NCI-H1436 (cell line): Measurements from ENCODE around the gene SORBS1.

Experiments used
- DNase-seq: peaks from one replicate; lab custom pipeline; 2025; lab: John Stamatoyannopoulos, UW

SORBS1 gene

GRCh38 chr10:95513941-95514392 is 47.2 kb downstream of the SORBS1 start:
- DNase-seq = no peak

GRCh38 chr10:95513008-95513589 is 48.1 kb downstream of the SORBS1 start:
- no peak for DNase-seq

GRCh38 chr10:95511314-95511713 is 49.9 kb downstream of the SORBS1 start:
- DNase-seq = no peak

GRCh38 chr10:95509251-95509650 is 51.9 kb downstream of the SORBS1 start:
- DNase-seq = no peak

- no peak for DNase-seq
Measured at GRCh38 chr10:95508730-95509129, 52.4 kb downstream of the SORBS1 start.

GRCh38 chr10:95506056-95506737 is 55.0 kb downstream of the SORBS1 start:
- DNase-seq = no peak

GRCh38 chr10:95505641-95506040 is 55.5 kb downstream of the SORBS1 start:
- DNase-seq = no peak

- DNase-seq = no peak
Measured at GRCh38 chr10:95505084-95505610, 56.0 kb downstream of the SORBS1 start.

GRCh38 chr10:95504246-95504691 is 56.9 kb downstream of the SORBS1 start:
- DNase-seq = no peak

GRCh38 chr10:95503526-95503925 is 57.6 kb downstream of the SORBS1 start:
- DNase-seq = no peak

- no peak for DNase-seq
Measured at GRCh38 chr10:95503001-95503400, 58.2 kb downstream of the SORBS1 start.

- no peak for DNase-seq
Measured at GRCh38 chr10:95502377-95502776, 58.8 kb downstream of the SORBS1 start.

GRCh38 chr10:95501203-95502094 is 59.7 kb downstream of the SORBS1 start:
- DNase-seq = no peak

- no peak for DNase-seq
Measured at GRCh38 chr10:95500649-95501048, 60.5 kb downstream of the SORBS1 start.

- DNase-seq = no peak
Measured at GRCh38 chr10:95500097-95500496, 61.1 kb downstream of the SORBS1 start.

- DNase-seq = no peak
Measured at GRCh38 chr10:95499482-95499989, 61.6 kb downstream of the SORBS1 start.

GRCh38 chr10:95496951-95497350 is 64.2 kb downstream of the SORBS1 start:
- DNase-seq = no peak

- no peak for DNase-seq
Measured at GRCh38 chr10:95496246-95496911, 64.8 kb downstream of the SORBS1 start.

- DNase-seq = no peak
Measured at GRCh38 chr10:95493862-95494261, 67.3 kb downstream of the SORBS1 start.

- DNase-seq = no peak
Measured at GRCh38 chr10:95487994-95488393, 73.2 kb downstream of the SORBS1 start.

- no peak for DNase-seq
Measured at GRCh38 chr10:95485056-95485844, 75.9 kb downstream of the SORBS1 start.
